ENCODE measurements around the gene CDA. TPM values are rescaled to one million over a fixed set of nuclear protein-coding genes. Genes with fewer than 3 reads are reported as not detected.

CDA gene
- total and polyA plus RNA-seq, 10 of the 15 experiments (the other 5 are each of a cell fraction or from before 2014, with no cell fraction given) = not detected

DNA sequence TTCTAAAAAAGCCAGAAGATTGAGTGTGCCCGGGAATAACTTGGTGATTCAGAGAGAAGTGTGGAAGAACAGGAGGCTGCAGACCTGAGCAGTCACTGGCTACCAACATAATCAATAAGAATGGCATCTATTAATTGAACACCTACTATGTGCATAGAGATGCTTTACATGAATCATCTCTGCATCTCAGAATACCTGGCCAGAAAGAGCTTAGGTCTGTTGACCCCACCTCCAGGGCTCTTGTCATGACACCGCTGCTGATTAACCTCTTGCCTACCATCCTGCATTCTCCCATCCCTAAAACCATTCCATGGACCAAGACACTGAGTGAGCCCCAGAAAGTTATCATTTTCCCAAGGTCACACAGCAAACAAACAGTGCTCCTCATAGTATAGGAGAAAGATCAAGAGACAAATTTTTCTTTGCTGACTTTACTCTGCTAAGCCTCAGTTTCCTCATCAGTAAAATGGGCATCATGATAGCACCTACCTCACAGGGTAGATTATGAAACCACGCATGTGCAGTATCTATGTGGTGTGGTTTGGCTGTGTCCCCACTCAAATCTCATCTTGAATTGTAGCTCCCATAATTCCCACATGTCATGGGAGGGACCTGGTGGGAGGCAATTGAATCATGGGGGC, 28.1 kb downstream of the CDA start:
- POLR2A ChIA-PET = no interaction called here
- FAIRE-seq (no peak), DNase-seq (ENCODE audit: low read depth, low spot score) (no peak), ATAC-seq (no peak)
- H3K79me2 ChIP-seq (ENCODE audit: control insufficient read depth, insufficient read depth, low read length) = no peaks in the 10 kb centered on the region
- CTCF ChIA-PET = no interaction called here
- WGBS (ENCODE audit: insufficient coverage, insufficient replicate concordance, low lambda C conversion rate, missing lambda C conversion rate) = 31% methylated on average over 3 of the region's 3 CpGs
- H3K27ac ChIP-seq (ENCODE audit: control insufficient read depth, insufficient read depth) = no peak overlapping the region
- H3K4me1 ChIP-seq (ENCODE audit: control insufficient read depth, insufficient read depth, low read length) = no peaks in the 10 kb centered on the region
- in situ Hi-C loops (cut with MboI) (no loop called here), intact Hi-C loops (cut with micrococcal nuclease; ENCODE audit: unreplicated experiment) (no loop called here)
- no peak overlapping the region for H3K9ac ChIP-seq (ENCODE audit: control insufficient read depth, insufficient read depth, low read length)
- no peaks in the 10 kb centered on the region for H4K20me1 ChIP-seq (ENCODE audit: control insufficient read depth, insufficient read depth)
- RAD21 ChIA-PET (ENCODE audit: unreplicated experiment) = no interaction called here
- H3K4me3 ChIP-seq = no peak overlapping the region
- no peaks in the 10 kb centered on the region; a peak in 1 of 4 replicates for H3K27me3 ChIP-seq (replicated peaks in 1 of 2; ENCODE audit: control insufficient read depth in 2 of 2, insufficient read depth in 2 of 2, low read length in 1 of 2)
- no peak for TF ChIP-seq ETV6 (conservative IDR thresholded peaks at IDR 0.05 in 1 of 2, IDR thresholded peaks at IDR 0.05 in 1 of 2; ENCODE audit: borderline replicate concordance in 1 of 2, low read depth in 1 of 2)
- TF ChIP-seq, protein P1, sequence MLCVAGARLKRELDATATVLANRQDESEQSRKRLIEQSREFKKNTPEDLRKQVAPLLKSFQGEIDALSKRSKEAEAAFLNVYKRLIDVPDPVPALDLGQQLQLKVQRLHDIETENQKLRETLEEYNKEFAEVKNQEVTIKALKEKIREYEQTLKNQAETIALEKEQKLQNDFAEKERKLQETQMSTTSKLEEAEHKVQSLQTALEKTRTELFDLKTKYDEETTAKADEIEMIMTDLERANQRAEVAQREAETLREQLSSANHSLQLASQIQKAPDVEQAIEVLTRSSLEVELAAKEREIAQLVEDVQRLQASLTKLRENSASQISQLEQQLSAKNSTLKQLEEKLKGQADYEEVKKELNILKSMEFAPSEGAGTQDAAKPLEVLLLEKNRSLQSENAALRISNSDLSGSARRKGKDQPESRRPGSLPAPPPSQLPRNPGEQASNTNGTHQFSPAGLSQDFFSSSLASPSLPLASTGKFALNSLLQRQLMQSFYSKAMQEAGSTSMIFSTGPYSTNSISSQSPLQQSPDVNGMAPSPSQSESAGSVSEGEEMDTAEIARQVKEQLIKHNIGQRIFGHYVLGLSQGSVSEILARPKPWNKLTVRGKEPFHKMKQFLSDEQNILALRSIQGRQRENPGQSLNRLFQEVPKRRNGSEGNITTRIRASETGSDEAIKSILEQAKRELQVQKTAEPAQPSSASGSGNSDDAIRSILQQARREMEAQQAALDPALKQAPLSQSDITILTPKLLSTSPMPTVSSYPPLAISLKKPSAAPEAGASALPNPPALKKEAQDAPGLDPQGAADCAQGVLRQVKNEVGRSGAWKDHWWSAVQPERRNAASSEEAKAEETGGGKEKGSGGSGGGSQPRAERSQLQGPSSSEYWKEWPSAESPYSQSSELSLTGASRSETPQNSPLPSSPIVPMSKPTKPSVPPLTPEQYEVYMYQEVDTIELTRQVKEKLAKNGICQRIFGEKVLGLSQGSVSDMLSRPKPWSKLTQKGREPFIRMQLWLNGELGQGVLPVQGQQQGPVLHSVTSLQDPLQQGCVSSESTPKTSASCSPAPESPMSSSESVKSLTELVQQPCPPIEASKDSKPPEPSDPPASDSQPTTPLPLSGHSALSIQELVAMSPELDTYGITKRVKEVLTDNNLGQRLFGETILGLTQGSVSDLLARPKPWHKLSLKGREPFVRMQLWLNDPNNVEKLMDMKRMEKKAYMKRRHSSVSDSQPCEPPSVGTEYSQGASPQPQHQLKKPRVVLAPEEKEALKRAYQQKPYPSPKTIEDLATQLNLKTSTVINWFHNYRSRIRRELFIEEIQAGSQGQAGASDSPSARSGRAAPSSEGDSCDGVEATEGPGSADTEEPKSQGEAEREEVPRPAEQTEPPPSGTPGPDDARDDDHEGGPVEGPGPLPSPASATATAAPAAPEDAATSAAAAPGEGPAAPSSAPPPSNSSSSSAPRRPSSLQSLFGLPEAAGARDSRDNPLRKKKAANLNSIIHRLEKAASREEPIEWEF (IDR thresholded peaks at IDR 0.05; ENCODE audit: insufficient replicate concordance, low read depth, low read length) = no peak
- TF ChIP-seq MXI1 (IDR thresholded peaks at IDR 0.05; ENCODE audit: low read depth, low read length) = no peak
- TF ChIP-seq IRF4 (IDR thresholded peaks at IDR 0.05; ENCODE audit: low read depth, low read length) = no peak
- TF ChIP-seq KDM1A (IDR thresholded peaks at IDR 0.05; ENCODE audit: borderline replicate concordance) = no peak
- no peak for TF ChIP-seq CBX5 (IDR thresholded peaks at IDR 0.05; ENCODE audit: low read depth)
- no peak for TF ChIP-seq E2F4 (IDR thresholded peaks at IDR 0.05; ENCODE audit: low read depth, low read length)
- TF ChIP-seq NR2C2 (IDR thresholded peaks at IDR 0.05; ENCODE audit: borderline replicate concordance, control insufficient read depth, insufficient read length, low read depth) = no peak
- TF ChIP-seq CBFB (IDR thresholded peaks at IDR 0.05; ENCODE audit: low read depth) = no peak
- no peak for TF ChIP-seq SIX5 (IDR thresholded peaks at IDR 0.05; ENCODE audit: low read depth, low read length, severe bottlenecking)
- no peak for TF ChIP-seq YBX1 (IDR thresholded peaks at IDR 0.05)
- no peaks in the 10 kb centered on the region for H3K9me3 ChIP-seq (replicated peaks; ENCODE audit: control insufficient read depth, insufficient read depth, low read length)
- no peak overlapping the region for H2AFZ ChIP-seq (ENCODE audit: control insufficient read depth, low read depth, low read length)
- BruUV-seq (replicated peaks) = no TSS peak
- no peak overlapping the region for H3K4me2 ChIP-seq (ENCODE audit: control insufficient read depth, insufficient read depth)
- SMC1A ChIA-PET (ENCODE audit: uncharacterized antibody, unreplicated experiment) = no interaction called here
- H3K36me3 ChIP-seq (ENCODE audit: control insufficient read depth in 2 of 2, insufficient read depth in 2 of 2, low read length in 1 of 2) = no peaks in the 10 kb centered on the region
